Measurements from ENCODE around the gene NIPAL4.

The NIPAL4 gene

DNA sequence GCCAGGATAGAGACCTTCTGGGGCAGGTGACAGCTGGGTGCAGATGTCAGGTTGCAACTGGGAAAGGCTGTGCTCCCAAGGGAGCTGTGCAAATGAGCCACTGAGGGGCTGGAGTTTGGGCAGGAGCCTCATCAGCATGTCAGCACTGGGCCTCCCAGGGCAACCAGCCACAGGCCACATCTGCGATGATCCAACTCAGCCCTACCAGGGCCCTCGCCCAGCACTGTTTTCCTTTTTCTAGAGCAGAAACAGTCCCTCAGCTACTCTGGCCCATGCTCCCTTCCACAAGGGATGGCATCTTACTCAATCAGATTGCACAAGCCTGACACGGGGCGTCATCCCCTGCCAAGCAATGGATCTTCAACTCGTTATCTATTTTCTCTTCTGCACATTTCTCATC, 24.8 kb downstream of the NIPAL4 start:
- H3K4me3 ChIP-seq (ENCODE audit: control insufficient read depth, low read depth, low read length) = no peak overlapping the region
- DNase-seq (ENCODE audit: low read depth) = peak; percentile 46
- TF ChIP-seq, protein P1, sequence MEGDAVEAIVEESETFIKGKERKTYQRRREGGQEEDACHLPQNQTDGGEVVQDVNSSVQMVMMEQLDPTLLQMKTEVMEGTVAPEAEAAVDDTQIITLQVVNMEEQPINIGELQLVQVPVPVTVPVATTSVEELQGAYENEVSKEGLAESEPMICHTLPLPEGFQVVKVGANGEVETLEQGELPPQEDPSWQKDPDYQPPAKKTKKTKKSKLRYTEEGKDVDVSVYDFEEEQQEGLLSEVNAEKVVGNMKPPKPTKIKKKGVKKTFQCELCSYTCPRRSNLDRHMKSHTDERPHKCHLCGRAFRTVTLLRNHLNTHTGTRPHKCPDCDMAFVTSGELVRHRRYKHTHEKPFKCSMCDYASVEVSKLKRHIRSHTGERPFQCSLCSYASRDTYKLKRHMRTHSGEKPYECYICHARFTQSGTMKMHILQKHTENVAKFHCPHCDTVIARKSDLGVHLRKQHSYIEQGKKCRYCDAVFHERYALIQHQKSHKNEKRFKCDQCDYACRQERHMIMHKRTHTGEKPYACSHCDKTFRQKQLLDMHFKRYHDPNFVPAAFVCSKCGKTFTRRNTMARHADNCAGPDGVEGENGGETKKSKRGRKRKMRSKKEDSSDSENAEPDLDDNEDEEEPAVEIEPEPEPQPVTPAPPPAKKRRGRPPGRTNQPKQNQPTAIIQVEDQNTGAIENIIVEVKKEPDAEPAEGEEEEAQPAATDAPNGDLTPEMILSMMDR (IDR thresholded peaks at IDR 0.05; ENCODE audit: control insufficient read depth, insufficient read depth, low read depth, low read length, missing control alignments) = no peak

DNA sequence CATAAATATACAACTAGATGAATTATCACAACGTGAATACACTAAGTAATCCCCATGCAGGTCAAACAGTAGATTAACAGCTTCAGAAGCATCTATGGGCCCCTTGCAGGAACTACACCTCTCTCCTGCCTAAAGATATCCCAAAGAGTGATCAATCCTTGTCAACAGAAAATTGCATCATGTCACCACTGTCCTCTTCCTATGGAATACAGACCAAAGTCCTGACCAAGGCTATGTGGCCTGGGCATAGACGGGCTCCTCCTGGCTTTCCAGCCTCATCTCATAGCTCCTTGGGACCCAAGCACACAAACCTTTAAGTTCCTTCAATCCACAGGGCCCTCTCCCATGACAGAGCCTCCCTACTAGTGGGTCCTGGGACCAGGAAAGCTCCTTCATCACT, 25.3 kb downstream of the NIPAL4 start:
- no peak overlapping the region for H3K4me3 ChIP-seq (ENCODE audit: control insufficient read depth, low read depth, low read length)
- no peak for DNase-seq (ENCODE audit: low read depth)
- TF ChIP-seq, protein P1 (IDR thresholded peaks at IDR 0.05; ENCODE audit: control insufficient read depth, insufficient read depth, low read depth, low read length, missing control alignments) = no peak

DNA sequence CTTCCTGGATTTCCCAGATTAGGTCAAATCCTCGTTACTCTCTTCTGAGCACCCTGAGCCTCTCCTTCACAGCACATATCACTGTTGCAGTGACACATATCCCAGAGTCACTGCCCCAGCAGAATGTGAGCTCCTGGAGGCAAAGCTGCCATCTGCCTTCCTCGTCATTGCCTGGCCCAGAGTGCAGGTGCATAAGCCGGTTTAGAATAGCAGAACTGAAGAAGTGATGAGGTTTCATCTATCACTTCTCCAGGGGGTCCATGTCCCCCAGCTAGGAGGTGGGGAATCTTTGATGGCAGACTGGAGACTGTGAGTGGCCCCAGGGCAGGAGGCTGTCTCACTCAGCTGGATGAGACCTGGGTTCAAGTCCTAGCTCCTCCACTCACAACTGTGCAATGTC, 25.8 kb downstream of the NIPAL4 start:
- no peak for DNase-seq (ENCODE audit: low read depth)
- H3K4me3 ChIP-seq (ENCODE audit: control insufficient read depth, low read depth, low read length) = no peak overlapping the region
- TF ChIP-seq, protein P1 (IDR thresholded peaks at IDR 0.05; ENCODE audit: control insufficient read depth, insufficient read depth, low read depth, low read length, missing control alignments) = no peak

DNA sequence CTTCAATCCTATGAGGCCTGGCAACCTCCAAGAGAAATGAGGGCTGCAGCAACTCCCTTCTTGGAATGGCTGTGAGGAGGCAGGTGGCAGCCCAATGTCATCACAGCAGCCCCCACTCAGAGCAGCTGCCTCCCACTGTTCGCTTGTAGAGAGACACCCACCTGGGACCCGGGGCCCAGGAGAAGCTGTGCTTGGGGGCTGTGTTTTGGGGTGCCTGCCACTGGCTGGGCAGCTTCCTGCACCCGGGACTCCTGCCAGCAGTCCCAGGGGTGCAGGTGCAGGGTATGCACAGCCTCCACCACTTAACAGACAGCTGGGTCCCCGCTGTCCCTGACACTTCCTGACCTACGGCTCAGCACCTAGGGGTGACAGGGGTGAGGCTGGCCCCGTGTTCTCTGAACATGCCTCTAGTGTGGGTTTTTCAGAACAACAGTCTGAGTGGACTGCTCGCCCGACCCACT, 26.2 kb downstream of the NIPAL4 start:
- no peak for DNase-seq (ENCODE audit: low read depth)
- no peak overlapping the region for H3K4me3 ChIP-seq (ENCODE audit: control insufficient read depth, low read depth, low read length)
- TF ChIP-seq, protein P1 (IDR thresholded peaks at IDR 0.05; ENCODE audit: control insufficient read depth, insufficient read depth, low read depth, low read length, missing control alignments) = no peak

DNA sequence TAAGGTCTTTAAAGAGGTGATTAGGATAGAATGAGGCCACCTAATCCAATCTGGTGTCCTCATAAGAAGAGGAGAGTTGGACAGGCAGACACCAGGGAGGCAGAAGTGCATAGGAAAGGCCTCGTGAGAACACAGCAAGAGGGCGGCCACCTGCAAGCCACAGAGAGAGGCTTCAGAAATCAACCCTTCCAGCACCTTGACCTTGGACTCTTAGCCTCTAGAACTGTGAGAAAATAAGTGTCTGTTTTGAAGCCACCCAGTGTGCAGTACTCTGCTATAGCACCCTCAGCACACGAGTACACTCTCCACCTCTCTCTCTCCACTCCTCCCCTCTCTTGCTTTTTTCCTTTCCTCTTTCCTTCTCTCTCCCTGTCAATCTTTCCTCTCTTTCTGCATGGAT, 26.8 kb downstream of the NIPAL4 start:
- TF ChIP-seq, protein P1 (IDR thresholded peaks at IDR 0.05; ENCODE audit: control insufficient read depth, insufficient read depth, low read depth, low read length, missing control alignments) = no peak
- no peak for DNase-seq (ENCODE audit: low read depth)
- no peak overlapping the region for H3K4me3 ChIP-seq (ENCODE audit: control insufficient read depth, low read depth, low read length)

DNA sequence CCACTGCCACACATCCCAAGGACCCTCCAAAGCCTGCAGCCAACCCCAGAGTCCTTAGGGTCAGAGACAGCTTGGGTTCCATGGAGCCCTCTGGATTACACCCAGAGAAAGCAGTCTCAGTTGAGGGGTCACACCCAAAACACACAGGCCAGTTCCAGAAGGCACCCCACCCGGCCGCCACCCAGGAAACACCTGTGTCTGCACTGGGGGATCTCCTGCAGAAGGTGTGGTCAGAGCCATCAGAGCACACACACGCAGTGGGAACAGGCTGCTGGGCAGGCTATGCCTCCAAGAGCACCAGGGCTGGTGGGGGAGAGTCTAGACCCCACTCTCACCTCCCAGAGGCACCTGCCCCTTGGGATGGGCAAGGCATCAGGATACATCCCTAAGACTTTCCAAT, 27.3 kb downstream of the NIPAL4 start:
- no peak for DNase-seq (ENCODE audit: low read depth)
- TF ChIP-seq, protein P1 (IDR thresholded peaks at IDR 0.05; ENCODE audit: control insufficient read depth, insufficient read depth, low read depth, low read length, missing control alignments) = no peak

DNA sequence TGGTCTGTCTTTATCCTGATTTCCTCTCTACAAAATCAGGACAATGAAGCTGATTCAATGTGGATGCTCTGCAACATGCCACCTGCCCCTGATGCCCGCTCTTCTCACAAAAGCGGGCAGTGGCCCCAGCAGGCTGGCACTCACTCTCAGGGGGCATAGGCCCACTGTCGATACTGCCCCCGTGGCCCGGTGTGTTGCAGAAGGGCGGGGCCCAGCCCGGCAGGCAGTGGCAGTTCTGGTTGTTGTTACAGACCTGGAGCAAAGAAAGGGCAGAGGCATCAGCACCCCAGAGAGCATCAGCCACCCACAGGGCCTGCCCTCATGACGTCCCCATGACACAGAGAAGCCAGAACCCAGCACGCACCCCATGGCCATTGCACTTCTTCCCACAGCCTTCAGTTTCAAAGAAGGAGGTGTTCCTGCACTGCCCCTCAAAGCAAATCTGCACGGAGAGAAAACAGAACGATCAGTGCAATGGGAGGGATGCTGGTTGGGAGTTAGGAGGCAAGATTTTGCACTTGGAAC, 31.5 kb downstream of the NIPAL4 start:
- TF ChIP-seq, protein P1 (IDR thresholded peaks at IDR 0.05; ENCODE audit: control insufficient read depth, insufficient read depth, low read depth, low read length, missing control alignments) = no peak
- H3K4me3 ChIP-seq (ENCODE audit: control insufficient read depth, low read depth, low read length) = no peak overlapping the region
- no peak for DNase-seq (ENCODE audit: low read depth)

More for the DNA sequence above, 27.3 kb downstream of the NIPAL4 start:
- no peak overlapping the region for H3K4me3 ChIP-seq (ENCODE audit: control insufficient read depth, low read depth, low read length)

Measured in AG09309 (cell line).